Gastroesophageal sphincter (tissue), 4 donors: Measurements from ENCODE around the gene BEST4. TPM values are rescaled to one million over a fixed set of nuclear protein-coding genes. Genes with fewer than 3 reads are reported as not detected.

Source experiments
- ATAC-seq: fragments of 150-250 bp; one replicate; pipeline ENCODE4 v1.9.1; 2016; ENCODE audit warnings: mild to moderate bottlenecking, moderate library complexity
- H3K27ac ChIP-seq, 4 donors: fragments of 200-600 bp; sonication (generic) in 3 of 4; 1 replicate in 3 of 4; 2 replicates in 1 of 4; pipeline ENCODE4 v1.5.1; 2016 to 2019
- H3K27me3 ChIP-seq: fragments of 200-600 bp; sonication (generic); one replicate; pipeline ENCODE4 v1.5.1; 2019
- H3K36me3 ChIP-seq, 2 donors: fragments of 200-600 bp; sonication (generic); one replicate each; pipeline ENCODE4 v1.5.1; 2019; ENCODE audit warnings: control low read depth in 1 of 2
- H3K4me1 ChIP-seq, 3 donors: fragments of 200-600 bp; sonication (generic); 1 replicate in 2 of 3; 2 replicates in 1 of 3; pipeline ENCODE4 v1.5.1; 2016 to 2019; ENCODE audit warnings: control low read depth in 2 of 3
- H3K4me3 ChIP-seq, 2 donors: fragments of 200-600 bp; sonication (generic); one replicate each; pipeline ENCODE4 v1.5.1; 2019; ENCODE audit warnings: mild to moderate bottlenecking in 1 of 2, moderate library complexity in 1 of 2
- H3K9me3 ChIP-seq, 3 donors: fragments of 200-600 bp; sonication (generic); one replicate each; pipeline ENCODE4 v1.5.1; 2017 to 2019; ENCODE audit warnings: control low read depth in 2 of 3
- CTCF ChIP-seq, 4 experiments: fragments of 200-600 bp in 2 of 4; fragments of 450-650 bp in 2 of 4; sonication (generic) in 1 of 4; IDR thresholded peaks; one replicate each; pipeline ENCODE4 v1.5.1; 2017 to 2019; ENCODE audit warnings: antibody characterized with exemption in 4 of 4, mild to moderate bottlenecking in 2 of 4, moderate library complexity in 2 of 4
- EP300 ChIP-seq: sonication (generic); formaldehyde crosslinking; IDR thresholded peaks from one replicate; pipeline ENCODE4 v1.6.1; 2017; ENCODE audit warnings: antibody characterized with exemption, mild to moderate bottlenecking
- POLR2A ChIP-seq, 2 donors: fragments of 450-650 bp; IDR thresholded peaks; one replicate each; pipeline ENCODE4 v1.6.1; 2017; ENCODE audit warnings: antibody characterized with exemption in 2 of 2, mild to moderate bottlenecking in 2 of 2, moderate library complexity in 1 of 2
- POLR2AphosphoS5 ChIP-seq: sonication (generic); formaldehyde crosslinking; IDR thresholded peaks from one replicate; pipeline ENCODE4 v1.6.1; 2017; ENCODE audit warnings: antibody characterized with exemption
- WGBS, 2 donors: methylation state at CpG; one replicate each; pipeline ENCODE4 v1.1.5; 2018; ENCODE audit warnings: low coverage in 1 of 2; 5-methylcytosine and 5-hydroxymethylcytosine counted together
- total RNA-seq, 4 donors: library from RNA; depleted of rRNA; stranded (reverse); fragments of >200 nt; gene quantifications; one replicate each; pipeline ENCODE4 v1.1.0, GENCODE V29; 2016

The BEST4 gene
- total RNA-seq, 4 donors from 2014 or later = 0.15 to 0.31 TPM; not detected in 2

- Histone ChIP-seq H3K4me3 (no peak overlapping the region), H3K27ac (peak overlapping the region in 2 of 4 donors; percentile 84 to 94), H3K9me3 (no peaks in the 10 kb centered on the region), H3K4me1 (peaks cover 0 to 27% (median 14%) of the 10 kb centered on the region in 3 donors), H3K36me3 (peaks cover 0 to 7% of the 10 kb centered on the region in 2 donors), H3K27me3 (no peaks in the 10 kb centered on the region)
- no peak for ATAC-seq
- TF ChIP-seq POLR2A (IDR thresholded peaks at IDR 0.05) (no peak), CTCF (IDR thresholded peaks at IDR 0.05) (no peak), POLR2AphosphoS5 (no peak), EP300 (no peak)
- WGBS, 2 donors = 97% methylated on average over 5 of the region's 9 CpGs; no CpG with 5 or more reads in 1 of the 2 donors
These were observed 33.3 kb upstream of the BEST4 start for GRCh38 chr1:44821240-44821715.

GRCh38 chr1:44820328-44821239 lies 32.6 kb upstream of the BEST4 start:
- peak; percentile 1 for ATAC-seq
- H3K9me3 ChIP-seq = no peaks in the 10 kb centered on the region
- peaks cover 0 to 27% (median 14%) of the 10 kb centered on the region in 3 donors for H3K4me1 ChIP-seq
- peak overlapping the region; percentile 84 to 94 (median 88) for H3K27ac ChIP-seq
- 19 to 68% methylated on average over 4 to 9 of the region's 25 CpGs for WGBS, 2 donors
- H3K36me3 ChIP-seq = no peaks in the 10 kb centered on the region
- TF ChIP-seq POLR2A (IDR thresholded peaks at IDR 0.05) (no peak), CTCF (IDR thresholded peaks at IDR 0.05) (peak in 1 of 4 experiments; percentile 0)
- no peaks in the 10 kb centered on the region for H3K27me3 ChIP-seq
- peak overlapping the region; percentile 58 to 67 for H3K4me3 ChIP-seq

GRCh38 chr1:44819608-44820327 lies 31.8 kb upstream of the BEST4 start:
- H3K9me3 ChIP-seq = no peaks in the 10 kb centered on the region
- TF ChIP-seq CTCF (IDR thresholded peaks at IDR 0.05) (peak in 2 of 4 experiments; percentile 6 to 37), POLR2AphosphoS5 (peak; percentile 98), EP300 (no peak), POLR2A (IDR thresholded peaks at IDR 0.05) (peak; percentile 88 to 98)
- peak overlapping the region; percentile 84 to 94 (median 88) for H3K27ac ChIP-seq
- peak; percentile 87 for ATAC-seq
- 1 to 3% methylated on average over 14 to 22 of the region's 33 CpGs for WGBS, 2 donors
- peak overlapping the region; percentile 58 to 67 for H3K4me3 ChIP-seq
- H3K36me3 ChIP-seq = no peaks in the 10 kb centered on the region
- H3K4me1 ChIP-seq = peaks cover 0 to 28% (median 14%) of the 10 kb centered on the region in 3 donors
- H3K27me3 ChIP-seq = no peaks in the 10 kb centered on the region

- TF ChIP-seq EP300 (no peak), CTCF (IDR thresholded peaks at IDR 0.05) (no peak), POLR2A (IDR thresholded peaks at IDR 0.05) (no peak), POLR2AphosphoS5 (no peak)
- H3K27me3 ChIP-seq = no peaks in the 10 kb centered on the region
- no peak for ATAC-seq
- peak overlapping the region; percentile 84 to 94 (median 88) for H3K27ac ChIP-seq
- WGBS, 2 donors = 4 to 6% methylated on average over 13 of the region's 13 CpGs
- H3K36me3 ChIP-seq = no peaks in the 10 kb centered on the region
- peak overlapping the region; percentile 58 to 67 for H3K4me3 ChIP-seq
- H3K4me1 ChIP-seq = peaks cover 0 to 34% (median 14%) of the 10 kb centered on the region in 3 donors
- no peaks in the 10 kb centered on the region for H3K9me3 ChIP-seq
These were observed 31.2 kb upstream of the BEST4 start for GRCh38 chr1:44819196-44819607.
